GM18873 (cell line): ENCODE measurements around the gene RNASEH2A.

Experiments used
- ATAC-seq: cut with Tn5 transposase; IDR thresholded peaks from one replicate; pipeline ENCODE4 v1.9.1; 2021; ENCODE audit warnings: mild to moderate bottlenecking, moderate library complexity, moderate number of reproducible peaks; ENCODE audit not compliant: unreplicated experiment, low FRiP score

RNASEH2A gene

GRCh38 chr19:12806242-12807081 is at the start of gene RNASEH2A:
Gene RNASEH2A (plus strand): TSS chr19:12806584. CDS start chr19:12806674, 90 bp downstream.
- ATAC-seq, result no peak

GRCh38 chr19:12757544-12758274 is 48.7 kb upstream of the RNASEH2A start:
- ATAC-seq, result no peak

GRCh38 chr19:12759686-12760085 is 46.7 kb upstream of the RNASEH2A start:
- ATAC-seq, result no peak

- no peak for ATAC-seq
Observed at GRCh38 chr19:12763100-12763499, 43.3 kb upstream of the RNASEH2A start.

GRCh38 chr19:12764698-12765097 is 41.7 kb upstream of the RNASEH2A start:
- ATAC-seq, result no peak

GRCh38 chr19:12766051-12766521 is 40.3 kb upstream of the RNASEH2A start:
- no peak for ATAC-seq

GRCh38 chr19:12767150-12767549 is 39.2 kb upstream of the RNASEH2A start:
- no peak for ATAC-seq

GRCh38 chr19:12767666-12768065 is 38.7 kb upstream of the RNASEH2A start:
- ATAC-seq, result no peak

GRCh38 chr19:12769689-12770088 is 36.7 kb upstream of the RNASEH2A start:
- ATAC-seq, result no peak

- ATAC-seq, result no peak
Observed at GRCh38 chr19:12770922-12771321, 35.5 kb upstream of the RNASEH2A start.

- ATAC-seq, result no peak
Observed at GRCh38 chr19:12772323-12772722, 34.1 kb upstream of the RNASEH2A start.

GRCh38 chr19:12773571-12773970 is 32.8 kb upstream of the RNASEH2A start:
- ATAC-seq, result no peak

- ATAC-seq, result no peak
Observed at GRCh38 chr19:12774588-12775555, 31.5 kb upstream of the RNASEH2A start, which contains the start of gene HOOK2. Gene HOOK2 (minus strand): TSS chr19:12775552. CDS start chr19:12775449, 103 bp downstream.

- ATAC-seq, result no peak
Observed at GRCh38 chr19:12777217-12778016, 29.0 kb upstream of the RNASEH2A start.

GRCh38 chr19:12778017-12778904 is 28.1 kb upstream of the RNASEH2A start:
- ATAC-seq, result no peak

GRCh38 chr19:12778905-12779161 is 27.6 kb upstream of the RNASEH2A start:
- no peak for ATAC-seq

GRCh38 chr19:12779162-12779993 is 27.0 kb upstream of the RNASEH2A start:
- no peak for ATAC-seq

GRCh38 chr19:12782174-12782423 is 24.3 kb upstream of the RNASEH2A start:
- no peak for ATAC-seq
